ENCODE results near the gene CDKN2B.

Gene CDKN2B

DNA sequence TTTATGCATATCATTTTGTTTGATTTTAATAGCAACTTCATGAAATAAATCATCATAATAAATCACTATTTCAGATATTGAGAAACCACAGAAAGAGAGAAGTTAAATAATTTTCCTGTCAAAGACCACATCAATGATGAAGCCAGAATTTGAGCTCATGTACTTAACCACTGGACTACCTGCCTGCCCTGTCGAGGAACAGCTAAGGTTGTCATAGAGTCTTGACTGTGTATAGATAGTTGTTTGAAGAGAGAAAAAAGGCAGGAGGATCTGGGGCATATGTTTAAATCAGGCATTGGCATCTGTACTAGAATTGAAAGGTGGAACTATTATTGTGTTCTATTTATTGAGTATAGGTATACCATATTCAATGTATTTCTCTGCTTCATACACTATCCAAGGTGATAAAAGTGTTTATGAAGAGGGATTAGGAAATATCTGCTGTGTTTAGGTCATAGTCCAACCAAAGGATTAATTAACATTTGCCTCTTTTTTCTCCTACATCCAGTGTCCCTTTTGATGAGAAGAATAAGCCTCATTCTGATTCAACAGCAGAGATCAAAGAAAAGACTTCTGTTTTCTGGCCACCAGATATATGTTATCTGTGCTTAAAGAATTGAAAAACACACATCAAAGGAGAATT is 37.3 kb upstream of the CDKN2B start:
- TF ChIP-seq TAF1 (IDR thresholded peaks at IDR 0.05; ENCODE audit: borderline replicate concordance, low read depth, low read length) (no peak), POLR2AphosphoS5 (IDR thresholded peaks at IDR 0.05; ENCODE audit: low read depth, low read length) (no peak), POLR2A (IDR thresholded peaks at IDR 0.05; ENCODE audit: low read depth, low read length) (no peak)
- DNase-seq (ENCODE audit: insufficient read length) = no peak
- no peak for FAIRE-seq

DNA sequence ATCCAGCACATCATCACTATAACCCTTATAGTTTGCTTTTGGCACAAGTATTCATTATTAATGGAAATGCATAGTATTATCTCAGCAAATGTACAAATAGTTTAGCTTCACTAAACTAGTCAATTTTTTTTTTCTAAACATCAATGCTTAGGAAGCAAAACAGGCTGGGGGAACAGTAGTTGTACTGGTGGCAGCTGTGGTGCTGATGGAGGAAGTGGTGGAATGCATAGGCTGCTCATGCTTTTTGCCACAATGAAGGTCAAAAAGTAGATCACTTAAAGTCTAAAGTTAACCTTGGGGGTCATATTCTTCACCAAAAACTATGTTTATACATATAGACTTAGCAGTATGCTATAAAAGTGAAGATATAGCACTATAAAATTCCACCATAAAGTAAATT is 36.3 kb upstream of the CDKN2B start:
- TF ChIP-seq POLR2AphosphoS5 (IDR thresholded peaks at IDR 0.05; ENCODE audit: low read depth, low read length) (no peak), TAF1 (IDR thresholded peaks at IDR 0.05; ENCODE audit: borderline replicate concordance, low read depth, low read length) (no peak), POLR2A (IDR thresholded peaks at IDR 0.05; ENCODE audit: low read depth, low read length) (no peak)
- no peak for DNase-seq (ENCODE audit: insufficient read length)
- FAIRE-seq = no peak

DNA sequence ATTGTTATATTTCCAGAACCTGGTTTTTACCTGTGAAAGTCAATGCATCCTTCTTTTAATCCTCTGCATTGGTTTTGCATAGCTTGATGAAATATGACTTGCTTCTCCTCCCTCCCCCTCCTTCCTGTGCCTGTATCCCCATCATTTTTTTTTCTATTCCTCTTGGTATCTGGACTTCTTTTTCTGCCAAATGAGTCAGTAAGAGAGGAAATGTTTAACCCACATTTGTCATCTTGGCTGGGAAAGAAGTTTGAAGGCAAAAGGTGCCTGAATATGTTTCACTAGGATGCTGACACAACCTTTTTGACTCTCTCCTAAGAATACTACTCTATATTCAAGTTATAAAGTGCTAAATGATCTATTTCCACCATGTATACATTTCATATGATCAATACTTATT is 35.5 kb upstream of the CDKN2B start:
- TF ChIP-seq TAF1 (IDR thresholded peaks at IDR 0.05; ENCODE audit: borderline replicate concordance, low read depth, low read length) (no peak), POLR2AphosphoS5 (IDR thresholded peaks at IDR 0.05; ENCODE audit: low read depth, low read length) (no peak), POLR2A (IDR thresholded peaks at IDR 0.05; ENCODE audit: low read depth, low read length) (no peak)
- FAIRE-seq (no peak), DNase-seq (ENCODE audit: insufficient read length) (no peak)

DNA sequence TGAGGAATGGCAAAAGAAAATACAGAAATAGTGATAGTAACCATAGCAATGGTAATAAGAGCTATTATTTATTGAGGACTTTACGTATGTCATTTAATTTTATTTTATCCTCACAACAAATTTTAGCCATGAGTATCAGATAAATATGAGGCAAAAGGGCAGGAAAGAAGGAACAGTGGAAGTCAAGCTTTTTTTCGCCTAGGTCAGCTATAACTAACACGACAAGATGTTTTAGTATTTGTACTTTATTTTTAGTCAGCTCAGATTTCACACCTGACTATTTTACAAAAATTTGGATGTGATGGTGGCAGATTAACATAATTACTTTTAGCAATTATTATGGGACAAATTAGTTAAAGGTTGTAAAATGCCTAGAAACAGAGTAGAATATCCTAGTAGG is 34.8 kb upstream of the CDKN2B start:
- TF ChIP-seq POLR2AphosphoS5 (IDR thresholded peaks at IDR 0.05; ENCODE audit: low read depth, low read length) = no peak
- TF ChIP-seq POLR2A (IDR thresholded peaks at IDR 0.05; ENCODE audit: low read depth, low read length) = no peak
- no peak for TF ChIP-seq TAF1 (IDR thresholded peaks at IDR 0.05; ENCODE audit: borderline replicate concordance, low read depth, low read length)
- no peak for FAIRE-seq
- no peak for DNase-seq (ENCODE audit: insufficient read length)

DNA sequence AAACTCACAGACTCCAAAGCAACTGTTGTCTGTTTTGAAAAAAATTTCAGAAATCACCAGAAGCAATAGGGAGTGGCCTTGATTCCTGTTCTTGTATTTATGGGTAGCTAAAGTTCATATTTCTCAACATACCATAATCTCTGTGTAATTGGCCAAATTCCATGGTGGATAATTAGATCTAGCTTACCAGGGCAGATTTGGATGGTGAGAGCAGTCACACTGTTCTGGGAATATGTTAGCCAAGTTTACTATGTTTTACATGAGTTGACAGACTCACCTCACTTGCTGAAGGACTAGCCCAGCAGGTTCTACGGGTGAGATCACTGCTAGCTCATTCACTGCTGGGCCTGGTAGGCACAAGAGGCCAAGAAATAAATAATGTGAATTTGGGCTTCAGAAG is 32.7 kb upstream of the CDKN2B start:
- TF ChIP-seq TAF1 (IDR thresholded peaks at IDR 0.05; ENCODE audit: borderline replicate concordance, low read depth, low read length) (no peak), POLR2A (IDR thresholded peaks at IDR 0.05; ENCODE audit: low read depth, low read length) (no peak), POLR2AphosphoS5 (IDR thresholded peaks at IDR 0.05; ENCODE audit: low read depth, low read length) (no peak)

DNA sequence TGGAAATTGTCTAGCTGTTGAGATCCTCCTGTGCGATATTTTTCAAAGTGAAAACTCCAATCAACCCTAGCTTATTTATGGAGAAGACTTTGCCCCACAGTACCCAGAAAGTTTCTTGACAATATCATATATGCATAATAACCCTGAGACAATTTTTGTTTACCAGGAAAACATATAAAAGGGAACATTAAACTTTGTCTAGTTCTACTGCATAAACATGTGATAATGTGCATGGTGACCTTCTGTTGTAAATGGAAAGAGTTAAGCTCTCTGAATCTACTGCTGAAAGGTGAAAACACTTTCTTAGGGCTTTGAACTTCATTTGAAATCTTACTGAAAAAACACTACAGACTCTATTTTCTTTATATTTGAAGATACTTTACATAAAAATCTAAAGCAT is 32.2 kb upstream of the CDKN2B start:
- TF ChIP-seq POLR2AphosphoS5 (IDR thresholded peaks at IDR 0.05; ENCODE audit: low read depth, low read length) (no peak), POLR2A (IDR thresholded peaks at IDR 0.05; ENCODE audit: low read depth, low read length) (no peak), TAF1 (IDR thresholded peaks at IDR 0.05; ENCODE audit: borderline replicate concordance, low read depth, low read length) (no peak)
- DNase-seq (ENCODE audit: insufficient read length) = no peak
- FAIRE-seq = no peak

More for the DNA sequence above, 32.7 kb upstream of the CDKN2B start:
- no peak for FAIRE-seq
- no peak for DNase-seq (ENCODE audit: insufficient read length)

DNA sequence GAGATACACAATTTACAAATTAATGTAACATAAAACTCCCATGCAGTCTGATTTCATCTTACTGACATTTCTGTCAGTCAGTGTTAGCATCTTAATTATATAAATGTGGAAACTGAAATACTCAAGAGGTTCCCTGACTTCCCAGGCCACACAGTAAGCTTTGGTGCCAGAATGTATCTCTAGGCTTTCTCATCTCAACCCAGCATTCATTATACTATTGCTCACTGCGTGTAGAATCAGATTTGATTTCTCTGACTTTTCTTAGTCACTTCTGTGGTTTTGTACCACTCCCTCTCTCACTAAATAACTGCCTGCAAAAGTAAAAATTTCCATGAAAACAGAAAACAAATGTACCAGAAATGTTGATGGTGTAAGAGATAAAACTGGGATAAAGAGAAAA is 31.7 kb upstream of the CDKN2B start:
- DNase-seq (ENCODE audit: insufficient read length) = no peak
- TF ChIP-seq POLR2A (IDR thresholded peaks at IDR 0.05; ENCODE audit: low read depth, low read length) (no peak), TAF1 (IDR thresholded peaks at IDR 0.05; ENCODE audit: borderline replicate concordance, low read depth, low read length) (no peak), POLR2AphosphoS5 (IDR thresholded peaks at IDR 0.05; ENCODE audit: low read depth, low read length) (no peak)
- no peak for FAIRE-seq

DNA sequence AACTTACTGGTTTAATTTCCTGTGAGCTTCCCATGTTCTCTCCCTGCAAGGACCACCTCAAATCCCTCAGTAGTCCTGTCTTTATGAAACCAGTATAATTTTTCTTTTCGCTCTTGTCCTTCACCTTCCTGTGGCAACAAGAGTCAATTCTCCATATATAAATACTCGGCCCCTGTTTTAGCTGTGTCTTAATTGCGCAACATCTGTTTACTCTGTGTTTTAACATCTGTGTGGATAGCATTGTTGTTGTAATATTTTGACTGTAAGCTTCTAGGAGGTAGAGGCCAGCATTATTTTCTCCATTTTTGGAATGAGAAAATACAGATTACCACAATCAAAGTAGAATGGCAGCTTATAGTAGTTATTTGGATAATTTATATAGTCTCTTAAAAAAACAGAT is 30.2 kb upstream of the CDKN2B start:
- TF ChIP-seq POLR2AphosphoS5 (IDR thresholded peaks at IDR 0.05; ENCODE audit: low read depth, low read length) = no peak
- no peak for TF ChIP-seq TAF1 (IDR thresholded peaks at IDR 0.05; ENCODE audit: borderline replicate concordance, low read depth, low read length)
- no peak for TF ChIP-seq POLR2A (IDR thresholded peaks at IDR 0.05; ENCODE audit: low read depth, low read length)
- no peak for FAIRE-seq
- DNase-seq (ENCODE audit: insufficient read length) = no peak

DNA sequence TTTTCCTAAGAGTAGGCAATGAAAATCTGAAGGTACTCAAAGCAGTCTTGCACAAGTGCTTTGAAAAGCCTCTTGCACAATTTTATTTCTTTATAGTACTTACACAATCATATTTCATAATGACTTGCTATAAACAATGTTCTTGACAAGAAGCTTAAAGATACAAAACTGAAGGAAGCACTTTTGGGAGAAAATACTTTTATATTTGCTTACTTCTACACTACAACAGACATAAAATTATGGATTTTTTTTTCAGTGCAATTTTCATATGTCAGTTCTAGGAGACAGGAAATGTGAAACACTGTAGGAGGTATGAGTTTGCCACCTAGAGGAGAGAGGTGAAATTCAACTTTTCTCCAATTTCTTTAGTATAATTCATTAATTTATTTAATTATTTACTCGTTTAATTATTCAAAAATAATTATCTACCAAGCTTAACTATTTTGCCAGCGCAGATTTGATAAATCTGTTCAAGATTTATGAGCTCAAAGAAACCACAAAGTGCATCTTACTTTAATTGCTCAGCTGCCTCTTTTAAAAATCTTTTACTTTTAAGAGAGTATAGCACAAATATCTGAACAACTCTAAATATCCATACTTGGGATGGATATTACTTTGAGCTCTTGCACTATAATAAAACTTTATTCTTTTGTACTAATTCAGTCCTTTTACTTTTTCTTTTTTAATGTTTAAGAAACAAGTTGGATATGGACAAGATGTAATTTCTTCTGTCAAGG is 29.0 kb upstream of the CDKN2B start:
- FAIRE-seq = no peak
- TF ChIP-seq POLR2AphosphoS5 (IDR thresholded peaks at IDR 0.05; ENCODE audit: low read depth, low read length) = no peak
- TF ChIP-seq POLR2A (IDR thresholded peaks at IDR 0.05; ENCODE audit: low read depth, low read length) = no peak
- TF ChIP-seq TAF1 (IDR thresholded peaks at IDR 0.05; ENCODE audit: borderline replicate concordance, low read depth, low read length) = no peak
- no peak for DNase-seq (ENCODE audit: insufficient read length)

DNA sequence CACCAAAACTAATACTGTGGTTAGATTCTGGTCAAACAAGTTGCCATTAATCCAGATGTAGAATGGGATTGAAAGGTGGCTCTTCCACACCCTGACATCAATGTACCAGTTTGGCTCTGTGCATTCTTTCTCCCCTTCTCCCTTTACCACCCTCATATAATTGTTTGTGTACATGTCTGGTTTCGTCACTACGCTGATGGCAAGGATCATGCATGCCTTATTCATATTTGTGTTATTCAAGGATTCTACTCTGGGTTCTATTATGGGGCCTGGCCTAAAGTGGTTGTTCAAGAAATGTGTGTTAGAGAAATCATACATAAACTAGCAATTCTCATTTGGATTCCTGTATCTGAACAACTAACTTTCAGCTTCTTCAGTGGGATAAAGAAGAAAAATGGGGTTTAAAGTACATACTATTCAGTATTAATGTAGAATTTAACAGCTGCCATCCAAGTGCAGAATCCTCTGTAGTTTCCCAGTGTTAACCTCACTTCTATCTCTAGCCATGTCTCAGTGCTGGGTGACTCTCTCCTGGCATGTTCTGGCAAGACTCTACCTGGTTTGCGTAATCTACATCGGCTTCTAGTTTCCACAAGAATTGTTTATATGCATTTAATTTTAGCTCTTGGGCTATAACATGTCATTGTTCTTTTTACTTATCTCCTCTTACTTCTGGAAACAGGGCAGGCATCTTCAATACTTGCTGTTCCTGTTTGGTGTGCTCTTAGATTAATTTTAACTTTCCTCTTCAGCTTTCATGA is 27.9 kb upstream of the CDKN2B start:
- DNase-seq (ENCODE audit: insufficient read length) = no peak
- FAIRE-seq = no peak
- TF ChIP-seq POLR2A (IDR thresholded peaks at IDR 0.05; ENCODE audit: low read depth, low read length) (no peak), POLR2AphosphoS5 (IDR thresholded peaks at IDR 0.05; ENCODE audit: low read depth, low read length) (no peak), TAF1 (IDR thresholded peaks at IDR 0.05; ENCODE audit: borderline replicate concordance, low read depth, low read length) (no peak)

DNA sequence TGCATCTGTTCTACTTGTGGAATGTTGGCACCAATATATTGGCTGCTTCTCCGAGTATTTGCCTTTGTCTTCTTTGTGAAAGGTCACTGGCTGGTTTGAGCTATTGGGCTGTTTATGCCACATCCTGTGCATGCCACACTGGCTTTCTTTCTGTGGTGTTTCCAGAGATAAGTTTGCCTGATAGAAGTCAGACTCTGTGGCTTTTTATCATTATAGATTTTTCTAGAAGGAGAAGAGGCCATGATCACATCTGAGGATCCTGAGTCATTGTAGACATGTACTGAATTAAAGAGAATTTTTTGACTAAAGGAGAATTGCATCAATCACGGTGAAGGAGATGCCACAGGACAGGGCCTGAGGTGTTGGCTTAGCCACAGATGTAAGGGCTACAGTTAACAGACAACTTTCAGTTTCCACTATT is 26.5 kb upstream of the CDKN2B start:
- no peak for DNase-seq (ENCODE audit: insufficient read length)
- no peak for FAIRE-seq
- TF ChIP-seq TAF1 (IDR thresholded peaks at IDR 0.05; ENCODE audit: borderline replicate concordance, low read depth, low read length) (no peak), POLR2AphosphoS5 (IDR thresholded peaks at IDR 0.05; ENCODE audit: low read depth, low read length) (no peak), POLR2A (IDR thresholded peaks at IDR 0.05; ENCODE audit: low read depth, low read length) (no peak)
